ENCODE data around the gene AFF3.

The AFF3 gene

GRCh38 chr2:99609851-99610381 is 532.5 kb downstream of the AFF3 start:
- no peak for DNase-seq (ENCODE audit: low spot score)

DNA sequence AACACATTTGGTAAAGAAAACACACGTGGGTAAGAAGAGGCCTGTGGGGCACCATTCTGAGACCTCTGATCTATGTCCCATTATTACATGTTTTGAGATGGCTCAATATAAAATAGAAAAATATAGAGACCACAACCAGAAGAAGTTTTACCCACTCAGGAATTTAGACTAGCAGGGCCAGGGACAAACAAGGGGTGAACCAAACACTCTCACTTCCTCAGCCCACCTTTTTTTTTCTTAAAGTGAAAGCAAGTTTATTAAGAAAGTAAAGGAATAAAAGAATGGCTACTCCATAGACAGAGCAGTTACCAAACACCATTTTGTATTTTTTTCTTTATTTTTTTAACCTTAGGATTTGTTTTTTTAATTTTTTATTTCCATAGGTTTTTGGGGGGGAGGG is 533.5 kb downstream of the AFF3 start:
- no peak for DNase-seq (ENCODE audit: low spot score)

GRCh38 chr2:99607861-99608491 is 534.4 kb downstream of the AFF3 start:
- no peak for DNase-seq (ENCODE audit: low spot score)

GRCh38 chr2:99607454-99607853 is 534.9 kb downstream of the AFF3 start:
- DNase-seq (ENCODE audit: low spot score), result no peak

DNA sequence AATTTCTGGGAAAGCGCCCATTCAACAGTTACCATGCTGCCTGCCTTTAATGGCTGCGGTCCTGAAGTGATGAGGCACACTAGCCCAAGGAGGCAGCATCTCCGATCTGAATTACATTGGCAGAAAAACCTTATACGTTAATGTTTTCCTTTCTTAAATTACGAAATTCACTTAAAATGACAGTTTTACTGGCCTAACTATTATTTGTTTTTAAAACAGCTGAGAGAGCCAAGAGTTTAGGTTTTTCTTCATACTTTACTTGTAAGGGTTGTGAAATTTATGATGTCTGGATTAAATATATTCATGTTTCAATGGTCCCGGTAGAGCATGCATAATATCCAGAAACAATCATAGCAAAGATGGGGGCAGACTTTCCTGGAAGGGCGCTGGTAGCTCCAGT is 537.4 kb downstream of the AFF3 start:
- DNase-seq (ENCODE audit: low spot score), result no peak

DNA sequence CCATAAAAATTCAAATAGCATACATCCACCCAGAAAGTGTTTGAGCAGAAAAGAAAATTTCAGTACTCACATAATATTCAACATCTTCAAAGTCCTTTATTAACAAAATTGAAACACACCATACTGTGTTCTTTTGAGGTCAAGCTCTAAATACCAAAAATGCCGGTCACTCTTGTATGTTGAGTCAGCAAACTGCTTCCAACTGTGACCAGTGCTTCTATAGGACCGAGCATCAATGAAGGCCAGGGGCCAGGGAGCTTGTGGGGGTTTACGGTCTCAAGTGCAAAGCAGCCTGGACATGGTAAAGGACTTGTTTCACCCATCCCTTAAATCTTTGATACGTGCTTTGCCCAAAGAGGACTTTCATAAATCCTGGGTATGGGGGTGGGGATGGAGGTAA is 539.9 kb downstream of the AFF3 start:
- DNase-seq (ENCODE audit: low spot score), result no peak

DNA sequence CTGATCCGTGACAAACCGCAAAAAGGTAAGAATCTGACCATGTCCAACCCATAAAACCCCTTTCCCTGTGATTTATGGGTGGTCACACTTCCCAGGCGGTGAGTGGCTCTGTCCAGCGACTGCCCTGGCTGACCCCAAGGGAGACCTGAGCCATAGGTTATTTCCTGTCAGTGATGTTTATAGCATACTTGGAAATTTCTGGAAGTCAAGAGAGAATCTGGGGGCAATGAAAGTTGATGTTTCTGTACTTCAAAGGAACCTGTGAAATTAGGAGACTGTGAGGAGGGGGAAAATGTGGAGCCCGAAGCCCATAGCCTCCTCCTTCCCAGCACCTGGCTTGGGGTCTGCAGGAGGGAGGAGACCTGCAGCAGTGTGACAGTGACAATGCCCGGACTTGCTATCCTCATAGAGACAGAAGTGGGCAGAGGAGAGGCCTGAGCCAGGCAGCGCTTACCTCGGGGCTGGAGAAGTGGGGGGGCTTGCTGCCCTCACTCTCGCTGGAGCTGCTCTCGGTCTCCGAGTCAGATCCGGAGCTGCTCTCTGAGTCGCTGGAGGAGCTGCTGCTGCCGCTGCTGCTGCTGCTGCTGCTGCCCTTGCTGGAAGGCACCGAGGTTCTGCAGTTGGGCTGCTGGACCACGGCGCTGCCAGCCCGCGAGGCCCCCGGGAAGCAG is 541.3 kb downstream of the AFF3 start:
- no peak for DNase-seq (ENCODE audit: low spot score)

GRCh38 chr2:99598441-99598840 is 543.9 kb downstream of the AFF3 start:
- no peak for DNase-seq (ENCODE audit: low spot score)

GRCh38 chr2:99597616-99598015 is 544.8 kb downstream of the AFF3 start:
- DNase-seq (ENCODE audit: low spot score), result no peak

GRCh38 chr2:99595373-99595772 is 547.0 kb downstream of the AFF3 start:
- no peak for DNase-seq (ENCODE audit: low spot score)

DNA sequence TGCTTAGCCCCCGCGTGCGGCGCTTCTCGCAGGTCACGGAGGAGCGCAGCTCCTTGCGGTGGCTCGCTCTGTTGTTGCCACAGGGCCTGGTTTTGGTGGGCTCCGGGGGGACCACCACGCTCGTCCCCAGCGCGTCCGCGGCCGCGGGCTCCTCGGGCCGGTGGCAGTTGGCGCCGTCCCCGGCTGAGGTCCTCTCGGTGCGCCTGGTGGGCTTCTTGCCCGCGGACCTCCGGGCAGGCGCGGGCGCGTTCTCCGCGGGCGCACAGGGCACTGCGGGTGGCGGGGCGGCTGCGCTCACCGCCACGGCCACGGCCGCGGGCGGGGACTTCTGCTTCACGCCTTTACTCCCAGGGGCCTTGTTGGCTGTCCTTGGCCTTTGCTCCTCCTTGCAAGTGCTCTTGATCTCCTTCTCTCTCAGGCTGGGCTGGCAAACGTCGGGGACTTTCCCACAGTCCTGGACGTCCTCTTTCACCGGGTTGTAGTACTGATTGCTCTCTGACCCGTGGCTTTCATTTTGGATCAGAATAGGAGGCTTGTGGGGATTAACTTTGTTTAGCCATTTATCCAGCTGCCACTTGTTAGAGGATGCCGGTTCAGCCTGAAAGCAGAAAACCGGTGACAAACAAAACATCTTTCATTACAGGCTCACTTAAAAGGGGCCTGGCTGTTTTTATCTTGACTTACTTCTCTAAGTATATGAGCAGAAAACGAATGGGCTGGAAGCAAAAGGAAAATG is 548.5 kb downstream of the AFF3 start:
- DNase-seq (ENCODE audit: low spot score), result no peak

DNA sequence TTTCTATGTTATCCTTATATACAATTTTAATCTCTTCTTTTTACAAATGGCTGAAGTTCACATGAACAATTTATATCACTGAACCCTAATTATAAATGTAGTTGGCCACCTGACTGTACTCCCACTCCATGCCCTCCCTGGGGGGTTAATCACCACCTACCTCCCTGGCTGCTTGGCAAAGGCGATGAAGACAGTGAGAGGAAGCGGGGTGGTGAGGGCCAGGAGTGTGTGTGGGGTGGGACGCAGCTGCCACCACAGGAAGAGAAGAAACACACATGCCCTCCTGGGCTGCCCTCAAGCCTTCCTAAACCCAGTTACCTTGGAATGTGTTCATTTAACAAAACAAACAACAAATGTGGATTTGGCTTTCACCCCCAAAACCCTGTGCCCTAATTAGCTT is 565.6 kb downstream of the AFF3 start:
- no peak for DNase-seq (ENCODE audit: low spot score)

DNA sequence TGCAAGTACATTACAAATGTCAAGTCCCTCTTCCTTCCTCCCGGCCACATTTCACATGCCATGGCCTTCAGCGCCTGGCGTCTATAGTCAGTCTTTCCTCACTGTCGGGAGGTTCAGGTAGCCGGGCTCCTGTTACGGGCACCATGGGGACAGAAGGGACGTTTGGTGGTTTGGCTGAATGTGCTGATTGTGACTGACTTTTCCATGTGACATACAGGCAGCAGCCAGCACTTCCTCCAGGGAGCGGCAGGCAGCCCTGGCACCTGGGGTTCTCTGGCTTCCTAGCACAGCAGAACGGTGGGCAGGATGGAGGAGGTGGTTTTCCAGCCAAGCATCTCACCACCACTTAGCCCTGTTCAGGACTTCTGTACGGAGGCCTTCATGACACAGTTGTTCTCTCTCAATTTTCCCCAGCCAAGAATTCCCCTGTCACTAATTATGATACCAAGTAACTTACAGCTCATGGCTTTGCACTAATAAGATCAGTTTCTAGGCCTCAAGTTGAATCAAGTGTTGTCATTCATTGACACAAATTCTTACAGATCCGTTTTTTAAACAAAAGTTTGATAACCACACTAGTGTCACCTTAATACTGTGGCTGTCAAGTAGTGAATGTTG is 568.6 kb downstream of the AFF3 start:
- DNase-seq (ENCODE audit: low spot score), result no peak

DNA sequence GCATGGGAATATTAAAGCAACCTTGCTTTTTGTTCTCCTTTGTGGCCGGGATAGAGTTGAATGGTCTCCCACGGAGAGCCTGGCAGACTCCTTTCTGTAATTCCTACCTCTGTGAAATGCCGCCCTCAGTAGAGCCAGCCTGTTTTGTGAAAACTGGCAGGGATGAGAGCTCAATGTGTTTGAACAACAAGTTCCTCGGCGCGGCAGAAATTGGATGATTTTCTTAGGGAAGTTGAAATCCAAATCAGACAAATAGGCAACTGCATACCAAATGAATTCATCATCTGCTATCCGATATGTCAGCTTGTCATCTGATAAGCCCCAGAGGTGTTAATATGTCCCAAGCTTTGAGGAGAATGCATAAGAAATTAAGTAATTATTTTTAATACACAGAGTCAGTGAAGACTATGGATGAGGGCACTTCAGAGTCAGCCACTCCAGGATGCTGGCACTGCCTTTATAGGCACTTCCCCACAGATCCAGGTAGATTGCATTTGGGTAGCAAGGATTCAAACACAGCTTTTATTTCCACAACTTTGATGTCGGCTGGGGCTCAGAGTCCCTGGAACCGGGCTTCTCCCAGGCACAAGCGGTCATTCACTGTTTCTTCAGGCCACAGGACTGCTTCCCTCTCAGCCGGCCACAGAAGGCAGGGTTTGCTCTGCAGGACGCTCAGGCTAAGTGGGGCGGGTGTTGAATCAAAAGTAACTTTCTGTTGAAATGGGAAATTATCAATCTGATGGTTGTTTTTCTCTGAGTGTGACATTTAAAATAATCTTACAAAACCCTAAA is 569.8 kb downstream of the AFF3 start:
- no peak for DNase-seq (ENCODE audit: low spot score)

DNA sequence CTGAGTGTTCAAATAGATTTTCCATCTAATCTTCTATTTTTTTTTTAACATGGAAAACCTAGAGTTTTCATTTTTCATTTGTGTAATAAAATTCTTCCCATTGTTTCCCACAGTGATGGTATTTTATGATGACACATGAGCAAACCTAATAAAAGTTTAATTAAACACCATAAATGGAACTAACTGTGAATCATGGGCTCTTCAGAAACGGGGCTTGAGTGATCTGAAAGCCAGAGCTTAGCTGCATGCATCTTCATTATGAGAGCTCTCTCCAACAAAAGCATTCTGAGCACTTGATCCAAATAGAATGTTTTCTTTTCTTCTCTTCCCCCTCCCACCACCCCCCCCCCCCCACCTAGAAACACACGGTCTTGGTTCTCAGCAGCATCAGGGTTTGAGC is 570.4 kb downstream of the AFF3 start:
- DNase-seq (ENCODE audit: low spot score), result no peak

DNA sequence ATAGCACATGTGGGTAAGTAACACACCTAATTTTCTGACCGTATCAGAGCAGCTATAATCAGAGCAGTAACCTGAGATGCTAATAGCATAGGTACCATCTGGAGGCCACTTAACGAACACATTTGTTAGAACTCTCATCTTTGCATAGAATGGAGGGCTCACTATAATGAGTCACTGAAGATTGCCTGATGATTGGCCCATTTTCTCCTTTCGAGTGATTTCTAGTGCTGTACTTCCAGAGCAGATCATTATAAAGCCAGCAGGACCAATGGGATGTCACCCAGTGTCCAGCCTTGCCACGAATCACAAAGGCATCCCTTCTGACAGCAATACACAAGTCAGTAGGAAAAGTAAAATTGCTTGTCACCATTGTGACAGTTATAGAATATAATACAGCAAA is 570.9 kb downstream of the AFF3 start:
- DNase-seq (ENCODE audit: low spot score), result peak; percentile 25

DNA sequence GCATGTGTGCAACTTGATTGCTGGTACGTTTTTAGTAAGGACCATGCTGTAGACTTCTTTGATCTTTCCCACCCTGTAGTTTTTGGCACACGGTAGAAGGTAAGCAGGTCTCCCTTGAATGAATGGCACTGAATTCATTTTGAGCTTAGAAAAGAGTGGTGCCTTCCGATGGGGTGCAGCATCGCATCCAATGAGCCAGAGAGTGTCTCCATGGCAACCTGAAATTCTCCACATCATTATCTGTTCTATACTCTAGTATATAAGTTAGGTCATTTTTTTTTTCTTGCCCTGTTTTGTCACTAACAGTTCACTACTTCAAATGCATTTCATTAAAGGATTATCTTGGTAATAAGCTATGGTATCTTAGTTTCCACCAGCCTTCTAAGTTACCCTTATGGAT is 571.4 kb downstream of the AFF3 start:
- DNase-seq (ENCODE audit: low spot score), result no peak

DNA sequence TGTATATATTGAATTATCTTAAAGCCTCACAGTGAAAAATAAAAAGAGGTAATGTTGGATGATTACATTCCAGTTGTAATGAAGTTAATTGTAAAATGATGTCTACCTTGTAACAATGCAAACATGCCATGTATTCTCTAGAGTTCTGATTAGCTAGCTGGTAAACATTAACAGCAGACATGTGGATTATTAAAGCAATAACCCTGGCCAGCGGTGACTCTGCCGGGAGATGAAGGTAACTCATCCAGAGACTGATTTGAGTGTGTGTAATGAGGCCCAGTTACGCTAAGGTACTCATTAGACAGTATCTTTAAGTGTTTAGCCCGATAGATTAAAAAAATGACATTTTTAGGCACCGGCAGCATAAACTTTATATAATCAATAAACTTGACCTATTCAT is 573.0 kb downstream of the AFF3 start:
- DNase-seq (ENCODE audit: low spot score), result no peak

DNA sequence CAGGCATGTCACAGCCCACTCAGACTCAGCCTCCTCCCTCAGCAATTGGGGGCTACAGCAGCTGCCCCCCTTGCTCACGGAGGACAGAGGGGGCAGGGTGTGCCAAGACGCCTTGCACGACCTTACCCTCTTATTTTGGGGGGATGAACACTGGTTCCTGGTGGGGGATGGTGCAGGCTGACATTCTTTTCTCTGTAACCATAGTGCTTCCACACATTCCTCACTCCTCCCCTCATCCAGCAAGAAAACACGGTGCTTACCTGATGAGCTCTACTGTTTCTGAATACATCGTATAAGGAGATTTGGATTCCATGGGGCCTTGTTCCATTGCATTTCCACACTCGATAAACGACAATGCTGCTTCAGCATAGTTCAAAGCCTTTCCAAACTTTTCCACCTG is 577.2 kb downstream of the AFF3 start:
- no peak for DNase-seq (ENCODE audit: low spot score)

- DNase-seq (ENCODE audit: low spot score), result no peak
Measured at GRCh38 chr2:99562516-99562915, 579.9 kb downstream of the AFF3 start.

DNA sequence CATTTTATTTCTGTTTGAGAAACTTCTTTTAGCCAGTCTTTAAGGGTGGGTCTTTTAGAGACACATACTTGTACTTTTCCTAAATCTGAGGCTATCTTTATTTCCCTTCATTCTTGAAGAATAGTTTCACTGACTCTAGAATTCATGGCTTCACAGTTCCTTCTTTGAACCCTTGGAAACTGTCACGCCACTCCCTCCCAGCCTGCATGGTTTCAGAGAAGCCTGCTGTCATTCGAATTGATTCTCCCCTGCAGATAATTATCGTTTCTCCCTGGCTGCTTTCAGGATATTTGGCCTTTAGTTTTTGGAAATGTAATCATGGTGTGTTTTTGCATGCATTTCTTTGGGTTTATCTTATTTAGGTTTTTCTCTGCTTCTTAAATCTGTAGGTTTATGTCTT is 580.6 kb downstream of the AFF3 start:
- no peak for DNase-seq (ENCODE audit: low spot score)

Measured in SK-N-DZ (cell line).